Hepatocyte (in vitro differentiated cells): Measurements from ENCODE around the gene GASK1A. TPM values are rescaled to one million over a fixed set of nuclear protein-coding genes. Genes with fewer than 3 reads are reported as not detected.

Source experiments
- DNase-seq: peaks from one replicate; pipeline ENCODE4 v3.0.0-alpha.2; 2016; ENCODE audit warnings: low spot score
- H2AFZ ChIP-seq: fragments of 200-600 bp; sonication (generic); 2 replicates; pipeline ENCODE4 v1.6.0; 2016; ENCODE audit warnings: antibody characterized with exemption, mild to moderate bottlenecking
- H3K27ac ChIP-seq: fragments of 200-600 bp; sonication (generic); 2 replicates; pipeline ENCODE4 v1.5.1; 2016; ENCODE audit warnings: mild to moderate bottlenecking
- H3K27me3 ChIP-seq: fragments of 200-600 bp; sonication (generic); 2 replicates; pipeline ENCODE4 v1.6.1; 2016
- H3K36me3 ChIP-seq: fragments of 200-600 bp; sonication (generic); replicated peaks from 2 replicates; pipeline ENCODE4 v1.5.1; 2016; ENCODE audit warnings: low read depth; ENCODE audit not compliant: insufficient read depth
- H3K4me1 ChIP-seq: fragments of 200-600 bp; sonication (generic); 2 replicates; pipeline ENCODE4 v1.5.1; 2016; ENCODE audit warnings: mild to moderate bottlenecking, moderate library complexity; ENCODE audit not compliant: insufficient read depth
- H3K4me2 ChIP-seq: fragments of 200-600 bp; sonication (generic); 2 replicates; pipeline ENCODE4 v1.6.0; 2016
- H3K4me3 ChIP-seq: fragments of 200-600 bp; sonication (generic); 2 replicates; pipeline ENCODE4 v1.5.1; 2016; ENCODE audit warnings: mild to moderate bottlenecking
- H3K79me2 ChIP-seq: fragments of 200-600 bp; sonication (generic); 2 replicates; pipeline ENCODE4 v1.6.0; 2017; ENCODE audit warnings: mild to moderate bottlenecking
- H3K9me2 ChIP-seq: fragments of 200-600 bp; sonication (generic); replicated peaks from 2 replicates; pipeline ENCODE4 v1.6.0; 2017; ENCODE audit warnings: mild to moderate bottlenecking; ENCODE audit not compliant: insufficient read depth
- H3K9me3 ChIP-seq: fragments of 200-600 bp; sonication (generic); 2 replicates; pipeline ENCODE4 v1.5.1; 2016; ENCODE audit warnings: low read depth, mild to moderate bottlenecking
- H4K20me1 ChIP-seq: fragments of 200-600 bp; sonication (generic); 2 replicates; pipeline ENCODE4 v1.6.0; 2016; ENCODE audit warnings: mild to moderate bottlenecking; ENCODE audit not compliant: insufficient read depth, poor library complexity, severe bottlenecking
- CTCF ChIP-seq: fragments of 200-600 bp; sonication (generic); IDR thresholded peaks from 2 replicates; pipeline ENCODE4 v1.5.1; 2016; ENCODE audit warnings: antibody characterized with exemption, mild to moderate bottlenecking; ENCODE audit not compliant: poor library complexity
- EZH2 ChIP-seq: fragments of 200-600 bp; sonication (generic); IDR thresholded peaks from 2 replicates; pipeline ENCODE4 v1.6.1; 2016; ENCODE audit warnings: antibody characterized with exemption, mild to moderate bottlenecking, borderline replicate concordance
- EZH2phosphoT487 ChIP-seq: fragments of 200-600 bp; sonication (generic); IDR thresholded peaks from one replicate; pipeline ENCODE4 v1.6.1; 2018; ENCODE audit warnings: antibody characterized with exemption, mild to moderate bottlenecking, low read depth, moderate library complexity; ENCODE audit not compliant: unreplicated experiment, severe bottlenecking
- WGBS: methylation state at CpG from one replicate; pipeline ENCODE4 v1.1.6; 2016; ENCODE audit warnings: low lambda C conversion rate; ENCODE audit errors: missing lambda C conversion rate; 5-methylcytosine and 5-hydroxymethylcytosine counted together
- polyA plus RNA-seq: library from polyadenylated mRNA; unstranded; fragments of >200 nt; fragmentation: Nextera tagmentation; extraction: Ambion mirVana; gene quantifications from 2 replicates; pipeline ENCODE4 v1.2.1, GENCODE V29; 2016
- total RNA-seq: library from RNA; depleted of rRNA; stranded (reverse); fragments of >200 nt; gene quantifications from 2 replicates; pipeline ENCODE4 v1.2.3, GENCODE V29; 2014

GASK1A gene
- total and polyA plus RNA-seq, 2 experiments from 2014 or later: 1.1 to 2.1 TPM

GRCh38 chr3:43034200-43034599 is 55.1 kb downstream of the GASK1A start:
- H3K4me1 ChIP-seq: peaks cover under 1% of the 10 kb centered on the region
- DNase-seq: no peak
- no peaks in the 10 kb centered on the region for H3K79me2 ChIP-seq
- WGBS: 89% methylated on average over 4 of the region's 4 CpGs
- H2AFZ ChIP-seq: no peak overlapping the region
- no peak for TF ChIP-seq EZH2phosphoT487
- TF ChIP-seq CTCF: no peak
- no peak for TF ChIP-seq EZH2
- H3K27me3 ChIP-seq: no peaks in the 10 kb centered on the region
- no peak overlapping the region for H3K27ac ChIP-seq
- H3K4me3 ChIP-seq: no peak overlapping the region
- no peaks in the 10 kb centered on the region for H3K9me2 ChIP-seq
- H4K20me1 ChIP-seq: no peaks in the 10 kb centered on the region
- no peak overlapping the region for H3K4me2 ChIP-seq
- H3K36me3 ChIP-seq: no peaks in the 10 kb centered on the region
- H3K9me3 ChIP-seq: no peaks in the 10 kb centered on the region

- H3K79me2 ChIP-seq: no peaks in the 10 kb centered on the region
- no peak overlapping the region for H3K4me3 ChIP-seq
- H3K9me3 ChIP-seq: no peaks in the 10 kb centered on the region
- no peak overlapping the region for H3K27ac ChIP-seq
- TF ChIP-seq EZH2 (no peak), EZH2phosphoT487 (no peak), CTCF (no peak)
- H3K4me1 ChIP-seq: no peaks in the 10 kb centered on the region
- H3K36me3 ChIP-seq: no peaks in the 10 kb centered on the region
- no peak for DNase-seq
- 86% methylated on average over 4 of the region's 4 CpGs for WGBS
- H3K9me2 ChIP-seq: no peaks in the 10 kb centered on the region
- no peak overlapping the region for H2AFZ ChIP-seq
- no peaks in the 10 kb centered on the region for H4K20me1 ChIP-seq
- H3K4me2 ChIP-seq: no peak overlapping the region
- no peaks in the 10 kb centered on the region for H3K27me3 ChIP-seq
Measured at GRCh38 chr3:43034911-43035310, 55.8 kb downstream of the GASK1A start.

- Histone ChIP-seq H2AFZ (no peak overlapping the region), H3K9me3 (no peaks in the 10 kb centered on the region), H3K27me3 (no peaks in the 10 kb centered on the region), H3K79me2 (no peaks in the 10 kb centered on the region), H3K27ac (no peak overlapping the region), H3K36me3 (no peaks in the 10 kb centered on the region), H4K20me1 (no peaks in the 10 kb centered on the region), H3K4me2 (no peak overlapping the region), H3K9me2 (no peaks in the 10 kb centered on the region), H3K4me1 (no peaks in the 10 kb centered on the region), H3K4me3 (no peak overlapping the region)
- WGBS: 80% methylated on average over 5 of the region's 5 CpGs
- no peak for DNase-seq
- TF ChIP-seq EZH2 (no peak), CTCF (no peak)
Measured at GRCh38 chr3:43035801-43036365, 56.8 kb downstream of the GASK1A start.
